Panc1 (cell line): ENCODE results near the gene KLK8.

Source experiments
- CTCF ChIP-seq: fragments of 450-650 bp; IDR thresholded peaks from 2 replicates; pipeline ENCODE4 v1.5.1; 2017; ENCODE audit warnings: mild to moderate bottlenecking
- POLR2AphosphoS5 ChIP-seq: IDR thresholded peaks from 2 replicates; pipeline ENCODE4 v1.6.1; 2012; ENCODE audit warnings: mild to moderate bottlenecking, low read depth, low read length, moderate library complexity
- REST ChIP-seq, 2 experiments: IDR thresholded peaks; 2 replicates each; pipeline ENCODE4 v1.6.1; 2011 to 2012; ENCODE audit warnings: low read depth in 2 of 2, control low read depth in 1 of 2, low read length in 1 of 2, mild to moderate bottlenecking in 1 of 2, moderate library complexity in 1 of 2; ENCODE audit not compliant: insufficient read depth in 1 of 2
- TCF7L2 ChIP-seq: IDR thresholded peaks from 2 replicates; pipeline ENCODE4 v1.6.1; 2011; ENCODE audit warnings: mild to moderate bottlenecking, low read depth, low read length, inconsistent platforms

- TF ChIP-seq CTCF, result no peak
- no peak for TF ChIP-seq TCF7L2
- TF ChIP-seq REST (IDR thresholded peaks at IDR 0.05; ENCODE audit: insufficient read depth in 1 of 2, low read depth in 2 of 2, low read length in 1 of 2), result no peak
- no peak for TF ChIP-seq POLR2AphosphoS5
Measured at GRCh38 chr19:50969413-50969760, 32.0 kb downstream of the KLK8 start, which contains the start of gene KLK6.
